H1 (cell line): ENCODE results near the gene RFXANK. TPM values are rescaled to one million over a fixed set of nuclear protein-coding genes. Genes with fewer than 3 reads are reported as not detected.

Experiments
- CTCF ChIA-PET: fragments of 300-600 bp; sonication (Branson Sonifier 250); formaldehyde crosslinking; loops from one replicate; lab custom pipeline; 2021; ENCODE audit not compliant: partially characterized antibody; lab: Charles Lee
- POLR2A ChIA-PET: fragments of 300-600 bp; sonication (Branson Sonifier 250); formaldehyde crosslinking; loops from one replicate; lab custom pipeline; 2021; ENCODE audit warnings: inconsistent platforms; ENCODE audit not compliant: partially characterized antibody; lab: Charles Lee
- DNase-seq, 2 experiments: peaks; one replicate each; pipeline versions ENCODE4 v3.0.0 to v3.0.0-alpha.2; 2010 to 2022; ENCODE audit warnings: low spot score in 2 of 2, low read depth in 1 of 2, mixed read lengths in 1 of 2
- FAIRE-seq: peaks from 2 replicates; lab custom pipeline; 2011; peaks lifted over from hg19 to GRCh38; lab: Jason Lieb, UNC
- H2AFZ ChIP-seq: 2 replicates; pipeline ENCODE4 v1.8.1; 2012; ENCODE audit warnings: low read length, inconsistent platforms
- H2AK5ac ChIP-seq: 2 replicates; pipeline ENCODE4 v1.6.1; 2013; ENCODE audit warnings: low read depth, low read length
- H2BK120ac ChIP-seq: replicated peaks from 2 replicates; pipeline ENCODE3; 2013; ENCODE audit warnings: low read depth, low read length, inconsistent platforms
- H2BK12ac ChIP-seq: 2 replicates; pipeline ENCODE4 v1.6.1; 2013; ENCODE audit warnings: low read depth, low read length
- H2BK15ac ChIP-seq: 2 replicates; pipeline ENCODE4 v1.6.1; 2013; ENCODE audit warnings: low read length
- H2BK20ac ChIP-seq: 2 replicates; pipeline ENCODE4 v1.6.1; 2013; ENCODE audit warnings: low read length
- H2BK5ac ChIP-seq: 2 replicates; pipeline ENCODE4 v1.6.1; 2013; ENCODE audit warnings: low read depth, low read length
- H3K14ac ChIP-seq: 2 replicates; pipeline ENCODE4 v1.6.1; 2013; ENCODE audit warnings: inconsistent platforms; ENCODE audit not compliant: insufficient read length
- H3K18ac ChIP-seq: 2 replicates; pipeline ENCODE4 v1.6.1; 2013; ENCODE audit warnings: low read length; ENCODE audit errors: extremely low read depth
- H3K23ac ChIP-seq: 2 replicates; pipeline ENCODE4 v1.6.1; 2013; ENCODE audit warnings: inconsistent platforms; ENCODE audit not compliant: insufficient read length
- H3K23me2 ChIP-seq: 2 replicates; pipeline ENCODE4 v1.6.1; 2013; ENCODE audit warnings: low read depth, low read length
- H3K27ac ChIP-seq: 2 replicates; pipeline ENCODE4 v1.6.1; 2011; ENCODE audit warnings: low read depth, low read length, inconsistent platforms
- H3K27me3 ChIP-seq, 4 experiments: replicated peaks in 1 of 4; 1 replicate in 1 of 4; 2 replicates in 3 of 4; pipeline versions ENCODE4 v1.6.1 to v1.8.1; 2011 to 2013; ENCODE audit warnings: low read length in 3 of 4, mild to moderate bottlenecking in 3 of 4, inconsistent platforms in 2 of 4, mixed read lengths in 2 of 4, moderate library complexity in 1 of 4; ENCODE audit not compliant: control insufficient read depth in 3 of 4, insufficient read depth in 3 of 4; ENCODE audit errors: extremely low read depth in 1 of 4
- H3K36me3 ChIP-seq, 4 experiments: 2 replicates each; pipeline versions ENCODE4 v1.6.1 to v1.8.1; 2011 to 2013; ENCODE audit warnings: mild to moderate bottlenecking in 4 of 4, low read length in 3 of 4, moderate library complexity in 2 of 4, control low read depth in 1 of 4, inconsistent platforms in 1 of 4; ENCODE audit not compliant: insufficient read depth in 4 of 4, control insufficient read depth in 2 of 4
- H3K4ac ChIP-seq: replicated peaks from 2 replicates; pipeline ENCODE3; 2013; ENCODE audit warnings: low read length, low read depth, mixed read lengths, inconsistent platforms; ENCODE audit not compliant: insufficient read length
- H3K4me1 ChIP-seq, 4 experiments: replicated peaks in 1 of 4; 1 replicate in 1 of 4; 2 replicates in 3 of 4; pipeline versions ENCODE4 v1.6.1 to v1.8.1; 2011 to 2013; ENCODE audit warnings: low read length in 3 of 4, inconsistent platforms in 2 of 4, mixed read lengths in 1 of 4; ENCODE audit not compliant: insufficient read depth in 4 of 4, control insufficient read depth in 3 of 4
- H3K4me2 ChIP-seq, 2 experiments: 2 replicates each; pipeline versions ENCODE4 v1.6.1 to v1.8.1; 2011 to 2013; ENCODE audit warnings: low read depth in 2 of 2, low read length in 2 of 2, control low read depth in 1 of 2, inconsistent platforms in 1 of 2, mild to moderate bottlenecking in 1 of 2; ENCODE audit not compliant: insufficient read depth in 1 of 2
- H3K4me3 ChIP-seq, 4 experiments: fragments of 200-600, 300-600 bp in 1 of 4; sonication (generic), shearing (Covaris generic), sonication (Bioruptor Twin) in 1 of 4; 2 replicates each; pipeline versions ENCODE4 v1.5.1 to v1.8.1; 2011 to 2016; ENCODE audit warnings: low read length in 4 of 4, low read depth in 3 of 4, control low read depth in 2 of 4, inconsistent platforms in 2 of 4, mild to moderate bottlenecking in 2 of 4, mixed read lengths in 1 of 4, moderate library complexity in 1 of 4; ENCODE audit not compliant: insufficient read depth in 2 of 4; ENCODE audit errors: extremely low read depth in 1 of 4
- H3K56ac ChIP-seq: replicated peaks from 2 replicates; pipeline ENCODE3; 2013; ENCODE audit warnings: low read depth, mild to moderate bottlenecking, mixed read lengths, low read length, inconsistent platforms; ENCODE audit not compliant: insufficient read length
- H3K79me1 ChIP-seq: 2 replicates; pipeline ENCODE4 v1.6.1; 2013; ENCODE audit warnings: low read depth, low read length, control low read depth
- H3K79me2 ChIP-seq, 2 experiments: 2 replicates each; pipeline versions ENCODE4 v1.6.1 to v1.8.1; 2012 to 2013; ENCODE audit warnings: low read length in 2 of 2, mild to moderate bottlenecking in 2 of 2, inconsistent platforms in 1 of 2; ENCODE audit not compliant: insufficient read depth in 2 of 2, control insufficient read depth in 1 of 2
- H3K9ac ChIP-seq, 4 experiments: replicated peaks in 1 of 4; 1 replicate in 1 of 4; 2 replicates in 3 of 4; pipeline versions ENCODE4 v1.6.1 to v1.8.1; 2011 to 2013; ENCODE audit warnings: low read depth in 3 of 4, low read length in 3 of 4, control low read depth in 2 of 4, mild to moderate bottlenecking in 2 of 4, moderate library complexity in 2 of 4, inconsistent platforms in 1 of 4; ENCODE audit errors: extremely low read depth in 1 of 4
- H3K9me3 ChIP-seq, 2 experiments: 2 replicates each; pipeline versions ENCODE4 v1.6.1 to v1.8.1; 2012 to 2013; ENCODE audit warnings: mild to moderate bottlenecking in 2 of 2, moderate library complexity in 2 of 2, control low read depth in 1 of 2, inconsistent platforms in 1 of 2, low read depth in 1 of 2, low read length in 1 of 2, mixed read lengths in 1 of 2; ENCODE audit not compliant: insufficient read depth in 2 of 2
- H4K20me1 ChIP-seq, 2 experiments: replicated peaks in 1 of 2; 2 replicates each; pipeline versions ENCODE3 to v1.8.1; 2011 to 2013; ENCODE audit warnings: inconsistent platforms in 2 of 2, low read length in 2 of 2, mild to moderate bottlenecking in 1 of 2; ENCODE audit not compliant: insufficient read depth in 2 of 2, control insufficient read depth in 1 of 2
- H4K5ac ChIP-seq: 2 replicates; pipeline ENCODE4 v1.6.1; 2013; ENCODE audit warnings: low read length, low read depth, mixed read lengths, inconsistent platforms; ENCODE audit not compliant: insufficient read length
- H4K8ac ChIP-seq: 2 replicates; pipeline ENCODE4 v1.8.0; 2013; ENCODE audit warnings: mild to moderate bottlenecking, moderate library complexity, low read length, inconsistent platforms; ENCODE audit not compliant: insufficient read depth; ENCODE audit errors: extremely low read depth
- H4K91ac ChIP-seq: replicated peaks from 2 replicates; pipeline ENCODE3; 2013; ENCODE audit warnings: low read length, mixed read lengths, inconsistent platforms; ENCODE audit not compliant: insufficient read length
- BACH1 ChIP-seq: IDR thresholded peaks from 2 replicates; pipeline ENCODE4 v1.6.1; 2012; ENCODE audit warnings: low read length, improper control_type of control experiment
- HDAC6 ChIP-seq: IDR thresholded peaks from one replicate; pipeline ENCODE4 v1.7.1; 2012; ENCODE audit warnings: low read depth, mild to moderate bottlenecking, inconsistent platforms, low read length, moderate library complexity
- JUND ChIP-seq: IDR thresholded peaks from 2 replicates; pipeline ENCODE4 v1.6.1; 2011; ENCODE audit warnings: mild to moderate bottlenecking, improper control_type of control experiment, low read length
- KDM1A ChIP-seq: fragments of 200-600, 300-600 bp; sonication (generic); IDR thresholded peaks from 2 replicates; pipeline ENCODE4 v1.7.1; 2016; ENCODE audit warnings: mild to moderate bottlenecking, low read length, borderline replicate concordance
- RAD21 ChIP-seq, 2 experiments: IDR thresholded peaks in 1 of 2; conservative IDR thresholded peaks in 1 of 2; 2 replicates each; pipeline ENCODE4 v1.6.1; 2011; ENCODE audit warnings: low read depth in 2 of 2, low read length in 2 of 2, improper control_type of control experiment in 1 of 2, inconsistent platforms in 1 of 2, mild to moderate bottlenecking in 1 of 2, moderate library complexity in 1 of 2
- WGBS, 2 experiments: shearing (Covaris generic) in 1 of 2; methylation state at CpG; one replicate each; pipeline versions ENCODE4 v1.1.6 to v1.1.7; 2013 to 2015; ENCODE audit warnings: low lambda C conversion rate in 2 of 2, mixed read lengths in 2 of 2, inconsistent platforms in 1 of 2, low coverage in 1 of 2, missing lambda C conversion rate in 1 of 2; ENCODE audit not compliant: insufficient replicate concordance in 2 of 2, insufficient coverage in 1 of 2, insufficient read length in 1 of 2; ENCODE audit errors: extremely low coverage in 1 of 2, missing lambda C conversion rate in 1 of 2; 5-methylcytosine and 5-hydroxymethylcytosine counted together
- polyA plus RNA-seq, 7 experiments: library from polyadenylated mRNA; depleted of rRNA in 3 of 7; stranded (reverse) in 5 of 7; unstranded in 2 of 7; fragments of >200 nt in 5 of 7; fragments of 200-250 nt in 2 of 7; gene quantifications; 1 replicate in 5 of 7; 2 replicates in 1 of 7; 4 replicates in 1 of 7; pipeline versions ENCODE4 v1.2.1 to v1.2.3, GENCODE V29; 2011 to 2013; ENCODE audit warnings: missing spikeins in 2 of 7, mixed read lengths in 2 of 7
- total RNA-seq: library from RNA; stranded (reverse); fragmentation: NEBNext Ultra II Directional; extraction: Animal tissue kit (Norgen Biotek cat#: 25700); gene quantifications from 2 replicates; pipeline ENCODE4 v1.2.1, GENCODE V29; 2021

RFXANK gene
- total and polyA plus RNA-seq, 2 of the 8 experiments (the other 6 are each of a cell fraction or from before 2014, with no cell fraction given), result 72.9 to 87.5 TPM

GRCh38 chr19:19223060-19223459, 31.0 kb downstream of the RFXANK start:
- FAIRE-seq, result no peak
- Histone ChIP-seq H2BK120ac (no peak overlapping the region), H4K8ac (no peak overlapping the region), H3K4me1 (peaks cover 0 to 7% (median 3%) of the 10 kb centered on the region in 4 experiments; a peak in 4 of 7 replicates), H3K23me2 (peaks cover 5% of the 10 kb centered on the region; the same call in 1 of the 2 replicates), H2BK12ac (no peak overlapping the region), H3K36me3 (no peaks in the 10 kb centered on the region), H3K18ac (no peak overlapping the region), H3K4me3 (no peak overlapping the region), H3K79me1 (no peaks in the 10 kb centered on the region), H4K91ac (no peak overlapping the region), H3K9me3 (peaks cover 4 to 5% of the 10 kb centered on the region in 2 experiments; a peak in 2 of 4 replicates), H3K27ac (no peak overlapping the region), H3K79me2 (no peaks in the 10 kb centered on the region), H2AK5ac (no peak overlapping the region), H4K20me1 (no peaks in the 10 kb centered on the region), H2BK20ac (no peak overlapping the region), H2BK15ac (no peak overlapping the region), H3K4ac (no peak overlapping the region), H3K14ac (no peak overlapping the region)
- CTCF ChIA-PET, result no interaction called here
- POLR2A ChIA-PET, result no interaction called here
- 95% methylated on average over 5 of the region's 5 CpGs; no CpG with 5 or more reads in 1 of the 2 experiments for WGBS, 2 experiments
- TF ChIP-seq KDM1A, result no peak
- TF ChIP-seq JUND, result no peak
- TF ChIP-seq BACH1, result no peak
- no peak for TF ChIP-seq HDAC6
- TF ChIP-seq RAD21 (IDR thresholded peaks at IDR 0.05 in 1 of 2, conservative IDR thresholded peaks at IDR 0.05 in 1 of 2; ENCODE audit: low read depth in 2 of 2, low read length in 2 of 2), result no peak
- TF ChIP-seq, all 59 proteins: peak for 0
- H3K23ac ChIP-seq, result no peak overlapping the region
- no peak overlapping the region for H3K9ac ChIP-seq
- no peak overlapping the region for H2AFZ ChIP-seq
- no peak overlapping the region for H2BK5ac ChIP-seq
- no peak for DNase-seq
- peaks cover 2 to 17% (median 11%) of the 10 kb centered on the region in 4 experiments for H3K27me3 ChIP-seq
- H3K4me2 ChIP-seq, result no peak overlapping the region
- no peak overlapping the region for H4K5ac ChIP-seq
- H3K56ac ChIP-seq, result no peak overlapping the region
